Endothelial cell (in vitro differentiated cells): ENCODE measurements around the gene TRIP6. TPM values are rescaled to one million over a fixed set of nuclear protein-coding genes. Genes with fewer than 3 reads are reported as not detected.

Experiments used
- DNase-seq: peaks from one replicate; pipeline ENCODE4 v3.0.0; 2021; ENCODE audit warnings: low spot score
- H3K27ac Mint-ChIP-seq: one replicate; pipeline ENCODE4 v1.8.0; 2021; ENCODE audit warnings: mixed read lengths, inconsistent platforms; ENCODE audit not compliant: unreplicated experiment
- H3K27me3 Mint-ChIP-seq: one replicate; pipeline ENCODE4 v1.8.0; 2021; ENCODE audit warnings: mild to moderate bottlenecking, moderate library complexity, mixed read lengths, inconsistent platforms; ENCODE audit not compliant: unreplicated experiment
- H3K36me3 Mint-ChIP-seq: one replicate; pipeline ENCODE4 v1.8.0; 2021; ENCODE audit warnings: mild to moderate bottlenecking, low read depth, mixed read lengths, inconsistent platforms; ENCODE audit not compliant: unreplicated experiment
- H3K4me1 Mint-ChIP-seq: one replicate; pipeline ENCODE4 v1.8.0; 2021; ENCODE audit warnings: mild to moderate bottlenecking, mixed read lengths, inconsistent platforms; ENCODE audit not compliant: unreplicated experiment
- H3K4me3 Mint-ChIP-seq: one replicate; pipeline ENCODE4 v1.8.0; 2021; ENCODE audit warnings: mild to moderate bottlenecking, mixed read lengths, inconsistent platforms; ENCODE audit not compliant: unreplicated experiment
- H3K9me3 Mint-ChIP-seq: one replicate; pipeline ENCODE4 v1.8.0; 2021; ENCODE audit warnings: mixed read lengths, inconsistent platforms; ENCODE audit not compliant: unreplicated experiment
- total RNA-seq: library from RNA; stranded (reverse); fragmentation: NEBNext Ultra II Directional; extraction: Animal tissue kit (Norgen Biotek cat#: 25700); gene quantifications from one replicate; pipeline ENCODE4 v1.2.1, GENCODE V29; 2021; ENCODE audit not compliant: unreplicated experiment
- TF ChIP-seq, protein P1 (sequence below): fragments of 200-600 bp; sonication (generic); IDR thresholded peaks from one replicate; pipeline ENCODE4 v1.5.0; 2021; ENCODE audit warnings: antibody characterized with exemption; ENCODE audit not compliant: unreplicated experiment

Gene TRIP6
- total RNA-seq, 1 donor from 2014 or later = 93.8 TPM

DNA sequence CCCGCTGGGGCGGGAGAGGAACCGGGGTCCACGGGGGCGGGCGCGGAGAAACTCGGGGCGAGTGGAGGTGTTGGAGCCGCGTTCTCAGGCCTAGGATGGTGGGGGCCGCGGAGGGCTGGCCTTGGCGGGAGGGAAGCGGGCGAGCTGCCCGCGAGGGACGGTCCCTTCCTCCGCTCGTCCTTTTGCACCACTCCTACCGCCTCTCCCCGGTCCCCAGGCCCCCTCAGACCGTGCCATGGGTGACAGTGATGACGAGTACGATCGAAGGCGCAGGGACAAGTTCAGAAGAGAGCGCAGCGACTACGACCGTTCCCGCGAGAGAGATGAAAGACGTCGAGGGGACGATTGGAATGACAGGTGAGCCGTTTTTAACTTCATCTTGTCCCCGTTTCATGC, 8.2 kb downstream of the TRIP6 start:
- Mint-ChIP-seq H3K4me1 (peaks cover 41% of the 10 kb centered on the region), H3K36me3 (peaks cover 43% of the 10 kb centered on the region), H3K4me3 (peak overlapping the region; percentile 98), H3K27me3 (peaks cover 25% of the 10 kb centered on the region), H3K9me3 (no peaks in the 10 kb centered on the region), H3K27ac (peak overlapping the region; percentile 87)
- DNase-seq = no peak
- TF ChIP-seq, protein P1, sequence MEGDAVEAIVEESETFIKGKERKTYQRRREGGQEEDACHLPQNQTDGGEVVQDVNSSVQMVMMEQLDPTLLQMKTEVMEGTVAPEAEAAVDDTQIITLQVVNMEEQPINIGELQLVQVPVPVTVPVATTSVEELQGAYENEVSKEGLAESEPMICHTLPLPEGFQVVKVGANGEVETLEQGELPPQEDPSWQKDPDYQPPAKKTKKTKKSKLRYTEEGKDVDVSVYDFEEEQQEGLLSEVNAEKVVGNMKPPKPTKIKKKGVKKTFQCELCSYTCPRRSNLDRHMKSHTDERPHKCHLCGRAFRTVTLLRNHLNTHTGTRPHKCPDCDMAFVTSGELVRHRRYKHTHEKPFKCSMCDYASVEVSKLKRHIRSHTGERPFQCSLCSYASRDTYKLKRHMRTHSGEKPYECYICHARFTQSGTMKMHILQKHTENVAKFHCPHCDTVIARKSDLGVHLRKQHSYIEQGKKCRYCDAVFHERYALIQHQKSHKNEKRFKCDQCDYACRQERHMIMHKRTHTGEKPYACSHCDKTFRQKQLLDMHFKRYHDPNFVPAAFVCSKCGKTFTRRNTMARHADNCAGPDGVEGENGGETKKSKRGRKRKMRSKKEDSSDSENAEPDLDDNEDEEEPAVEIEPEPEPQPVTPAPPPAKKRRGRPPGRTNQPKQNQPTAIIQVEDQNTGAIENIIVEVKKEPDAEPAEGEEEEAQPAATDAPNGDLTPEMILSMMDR = no peak

DNA sequence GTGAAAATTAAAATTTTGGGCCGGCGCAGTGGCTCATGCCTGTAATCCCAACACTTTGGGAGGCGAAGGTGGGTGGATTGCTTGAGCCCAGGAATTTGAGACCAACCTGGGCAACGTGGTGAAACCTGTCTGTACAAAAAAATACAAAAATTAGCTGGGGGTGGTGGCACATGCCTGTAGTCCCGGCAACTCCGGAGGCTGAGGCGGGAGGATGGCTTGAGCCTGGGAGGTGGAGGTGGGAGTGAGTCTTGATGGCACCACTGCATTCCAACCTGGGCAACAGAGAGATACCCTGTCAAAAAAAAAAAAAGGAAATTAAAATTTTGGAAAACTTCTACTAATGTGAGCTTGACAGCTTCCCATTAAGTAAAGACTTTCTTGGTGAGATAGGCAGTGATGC, 10.8 kb downstream of the TRIP6 start:
- peaks cover 36% of the 10 kb centered on the region for H3K4me1 Mint-ChIP-seq
- peak overlapping the region; percentile 47 for H3K4me3 Mint-ChIP-seq
- peaks cover 49% of the 10 kb centered on the region for H3K36me3 Mint-ChIP-seq
- no peak overlapping the region for H3K27ac Mint-ChIP-seq
- no peak for DNase-seq
- H3K9me3 Mint-ChIP-seq = no peaks in the 10 kb centered on the region
- H3K27me3 Mint-ChIP-seq = peaks cover 13% of the 10 kb centered on the region
- TF ChIP-seq, protein P1 = no peak

DNA sequence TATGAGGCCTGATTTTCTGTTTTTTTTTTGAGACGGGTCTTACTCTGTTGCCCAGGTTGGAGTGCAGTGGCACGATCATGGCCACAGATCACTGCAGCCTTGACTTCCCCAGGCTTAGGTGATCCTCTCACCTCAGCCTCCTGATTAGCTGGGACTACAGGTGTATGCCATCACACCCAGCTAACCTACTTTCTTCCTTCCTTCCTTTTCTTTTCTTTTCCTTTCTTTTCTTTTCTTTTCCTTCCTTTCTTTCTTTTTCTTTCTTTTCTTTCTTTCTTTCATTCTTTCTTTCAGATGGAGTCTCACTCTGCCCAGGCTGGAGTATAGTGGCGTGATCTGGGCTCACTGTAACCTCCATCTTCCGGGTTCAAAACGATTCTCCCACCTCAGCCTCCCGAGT, 11.5 kb downstream of the TRIP6 start:
- H3K36me3 Mint-ChIP-seq = peaks cover 52% of the 10 kb centered on the region
- no peak overlapping the region for H3K4me3 Mint-ChIP-seq
- TF ChIP-seq, protein P1 = no peak
- H3K9me3 Mint-ChIP-seq = no peaks in the 10 kb centered on the region
- peaks cover 18% of the 10 kb centered on the region for H3K27me3 Mint-ChIP-seq
- DNase-seq = no peak
- peaks cover 43% of the 10 kb centered on the region for H3K4me1 Mint-ChIP-seq
- H3K27ac Mint-ChIP-seq = peak overlapping the region; percentile 31

DNA sequence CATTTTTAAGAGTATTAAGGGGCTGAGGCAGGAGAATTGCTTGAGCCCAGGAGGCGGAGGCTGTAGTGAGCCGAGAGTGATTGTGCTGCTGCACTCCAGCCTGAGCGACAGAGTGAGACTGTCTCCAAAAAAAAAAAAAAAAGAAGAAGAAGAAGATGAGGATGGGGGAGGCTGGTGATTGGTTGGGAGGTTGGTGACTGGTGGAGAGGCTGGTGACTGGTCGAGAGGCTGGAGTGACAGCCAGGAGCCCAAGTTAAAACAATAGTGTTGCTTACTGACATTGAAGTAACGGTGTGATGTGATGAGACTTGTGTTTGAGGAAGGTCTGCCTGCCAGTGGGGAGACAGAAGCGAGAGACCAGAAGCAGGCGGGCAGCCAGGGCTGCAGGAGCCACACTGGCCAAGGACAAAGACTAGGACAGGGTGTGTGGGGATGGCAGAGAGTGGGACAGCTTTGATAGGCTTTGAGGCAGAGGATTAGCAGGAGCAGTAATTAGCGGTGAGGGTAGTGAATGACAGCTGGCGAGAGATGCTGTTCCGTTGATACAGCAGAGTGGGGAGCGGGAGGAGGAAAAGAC, 12.6 kb downstream of the TRIP6 start:
- Mint-ChIP-seq H3K27ac (no peak overlapping the region), H3K4me1 (peaks cover 52% of the 10 kb centered on the region), H3K4me3 (peak overlapping the region; percentile 13), H3K36me3 (peaks cover 55% of the 10 kb centered on the region), H3K27me3 (peaks cover 14% of the 10 kb centered on the region), H3K9me3 (no peaks in the 10 kb centered on the region)
- no peak for DNase-seq
- TF ChIP-seq, protein P1 = no peak

DNA sequence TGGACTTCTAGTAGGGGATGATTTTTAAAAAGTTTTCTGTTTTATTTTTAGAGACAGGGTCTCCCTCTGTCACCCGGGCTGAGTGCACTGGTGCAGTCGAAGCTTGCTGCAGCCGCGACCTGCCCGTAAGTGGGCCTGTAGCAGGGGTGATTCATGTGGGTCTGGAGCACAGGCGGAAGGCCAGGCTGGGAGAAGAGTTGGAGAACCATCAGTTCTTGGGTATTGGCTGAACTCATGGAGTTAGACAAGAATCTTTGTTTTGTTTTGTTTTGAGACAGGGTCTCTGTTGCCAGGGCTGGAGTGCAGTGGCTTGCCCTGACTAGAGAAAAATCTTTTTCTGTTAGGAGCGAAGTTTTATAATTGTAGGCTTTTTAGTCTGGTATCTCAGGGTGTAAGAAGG, 13.5 kb downstream of the TRIP6 start:
- TF ChIP-seq, protein P1 = no peak
- H3K4me1 Mint-ChIP-seq = peaks cover 45% of the 10 kb centered on the region
- H3K27me3 Mint-ChIP-seq = peaks cover 13% of the 10 kb centered on the region
- DNase-seq = no peak
- H3K36me3 Mint-ChIP-seq = peaks cover 60% of the 10 kb centered on the region
- no peaks in the 10 kb centered on the region for H3K9me3 Mint-ChIP-seq
- peak overlapping the region; percentile 18 for H3K27ac Mint-ChIP-seq
- H3K4me3 Mint-ChIP-seq = no peak overlapping the region
